ENCODE data around the gene CRYBG3. TPM values are rescaled to one million over a fixed set of nuclear protein-coding genes. Genes with fewer than 3 reads are reported as not detected.

Gene CRYBG3
- total RNA-seq, 1 donor from 2014 or later, result 30.1 TPM

- no peak overlapping the region for H3K27ac ChIP-seq
- no peak for TF ChIP-seq CTCF (IDR thresholded peaks at IDR 0.05)
- intact Hi-C loops (cut with DNase I), result no loop called here
- no peaks in the 10 kb centered on the region for H3K27me3 ChIP-seq (ENCODE audit: low read depth)
- H3K36me3 ChIP-seq, result peaks cover 76% of the 10 kb centered on the region
- no peaks in the 10 kb centered on the region for H3K9me3 ChIP-seq
- H3K4me3 ChIP-seq, result no peak overlapping the region
- DNase-seq (no peak), ATAC-seq (no peak)
- peaks cover 6% of the 10 kb centered on the region for H3K4me1 ChIP-seq
These were observed 128.5 kb downstream of the CRYBG3 start for GRCh38 chr3:97950360-97950759.

GRCh38 chr3:97952280-97952679 lies 130.5 kb downstream of the CRYBG3 start:
- intact Hi-C loops (cut with DNase I), result no loop called here
- ATAC-seq (peak; percentile 80 to 82), DNase-seq (peak; percentile 60)
- H3K4me1 ChIP-seq, result peaks cover 6% of the 10 kb centered on the region
- TF ChIP-seq CTCF (IDR thresholded peaks at IDR 0.05), result no peak
- H3K4me3 ChIP-seq, result no peak overlapping the region
- H3K9me3 ChIP-seq, result no peaks in the 10 kb centered on the region
- peak overlapping the region; percentile 37 for H3K27ac ChIP-seq
- H3K36me3 ChIP-seq, result peaks cover 64% of the 10 kb centered on the region
- H3K27me3 ChIP-seq (ENCODE audit: low read depth), result no peaks in the 10 kb centered on the region

- no peak for ATAC-seq
- H3K9me3 ChIP-seq, result no peaks in the 10 kb centered on the region
- H3K27ac ChIP-seq, result peak overlapping the region; percentile 37
- no peaks in the 10 kb centered on the region for H3K27me3 ChIP-seq (ENCODE audit: low read depth)
- no peak for TF ChIP-seq CTCF (IDR thresholded peaks at IDR 0.05)
- peaks cover 6% of the 10 kb centered on the region for H3K4me1 ChIP-seq
- no peak overlapping the region for H3K4me3 ChIP-seq
- intact Hi-C loops (cut with DNase I), result no loop called here
- no peak for DNase-seq
- peaks cover 58% of the 10 kb centered on the region for H3K36me3 ChIP-seq
These were observed 131.1 kb downstream of the CRYBG3 start for GRCh38 chr3:97952872-97953271.

GRCh38 chr3:97954228-97954827 lies 132.5 kb downstream of the CRYBG3 start:
- Histone ChIP-seq H3K36me3 (peaks cover 54% of the 10 kb centered on the region), H3K27ac (no peak overlapping the region), H3K9me3 (no peaks in the 10 kb centered on the region), H3K27me3 (ENCODE audit: low read depth) (no peaks in the 10 kb centered on the region), H3K4me3 (no peak overlapping the region), H3K4me1 (peaks cover 6% of the 10 kb centered on the region)
- intact Hi-C loops (cut with DNase I), result no loop called here
- TF ChIP-seq CTCF (IDR thresholded peaks at IDR 0.05), result no peak
- no peak for DNase-seq
- ATAC-seq, result peak in 1 of 2 donors; percentile 35

GRCh38 chr3:97956051-97956450 lies 134.2 kb downstream of the CRYBG3 start:
- Histone ChIP-seq H3K27ac (no peak overlapping the region), H3K36me3 (peaks cover 54% of the 10 kb centered on the region)
- ATAC-seq, result no peak

More at GRCh38 chr3:97956051-97956450, 134.2 kb downstream of the CRYBG3 start:
- no peak for TF ChIP-seq CTCF (IDR thresholded peaks at IDR 0.05)
- Histone ChIP-seq H3K4me3 (no peak overlapping the region), H3K4me1 (peaks cover 6% of the 10 kb centered on the region), H3K27me3 (ENCODE audit: low read depth) (no peaks in the 10 kb centered on the region), H3K9me3 (no peaks in the 10 kb centered on the region)
- DNase-seq, result no peak
- intact Hi-C loops (cut with DNase I), result no loop called here

All from lower lobe of right lung (tissue), 2 donors.